CD14-positive monocyte (primary cell): ENCODE data around the gene CASS4. TPM values are rescaled to one million over a fixed set of nuclear protein-coding genes. Genes with fewer than 3 reads are reported as not detected.

Experiments
- DNase-seq, 3 donors: peaks; one replicate each; pipeline ENCODE4 v3.0.0-alpha.2; 2011 to 2022
- H2AFZ ChIP-seq: 2 replicates; pipeline ENCODE4 v1.6.0; 2012; ENCODE audit warnings: mild to moderate bottlenecking, low read depth, low read length, inconsistent platforms; ENCODE audit not compliant: insufficient read depth, poor library complexity, severe bottlenecking
- H3K27ac ChIP-seq, 2 donors: 1 replicate in 1 of 2; 2 replicates in 1 of 2; pipeline ENCODE4 v1.5.1; 2012 to 2013; ENCODE audit warnings: low read length in 2 of 2, control low read depth in 1 of 2, inconsistent platforms in 1 of 2, low read depth in 1 of 2, mild to moderate bottlenecking in 1 of 2
- H3K27me3 ChIP-seq, 2 donors: one replicate each; pipeline versions ENCODE4 v1.6.0 to v1.6.1; 2011 to 2013; ENCODE audit warnings: low read length in 2 of 2; ENCODE audit not compliant: control insufficient read depth in 2 of 2, insufficient read depth in 2 of 2
- H3K36me3 ChIP-seq, 2 donors: replicated peaks in 1 of 2; 1 replicate in 1 of 2; 2 replicates in 1 of 2; pipeline versions ENCODE4 v1.5.1 to v1.6.1; 2012 to 2013; ENCODE audit warnings: low read length in 2 of 2, control low read depth in 1 of 2, inconsistent platforms in 1 of 2, mild to moderate bottlenecking in 1 of 2; ENCODE audit not compliant: insufficient read depth in 2 of 2, control insufficient read depth in 1 of 2
- H3K4me1 ChIP-seq, 2 donors: 1 replicate in 1 of 2; 2 replicates in 1 of 2; pipeline versions ENCODE4 v1.5.1 to v1.6.1; 2012 to 2013; ENCODE audit warnings: low read length in 2 of 2, control low read depth in 1 of 2, inconsistent platforms in 1 of 2, mild to moderate bottlenecking in 1 of 2, moderate library complexity in 1 of 2; ENCODE audit not compliant: insufficient read depth in 2 of 2, control insufficient read depth in 1 of 2
- H3K4me2 ChIP-seq: replicated peaks from 2 replicates; pipeline ENCODE3; 2012; ENCODE audit warnings: low read length, moderate library complexity, mild to moderate bottlenecking; ENCODE audit not compliant: poor library complexity, severe bottlenecking; ENCODE audit errors: extremely low read depth
- H3K4me3 ChIP-seq, 3 experiments: fragments of 200-600 bp in 1 of 3; sonication (generic) in 1 of 3; replicated peaks in 1 of 3; 1 replicate in 2 of 3; 2 replicates in 1 of 3; pipeline ENCODE4 v1.5.1; 2011 to 2013; ENCODE audit warnings: low read length in 3 of 3, mild to moderate bottlenecking in 3 of 3, control low read depth in 2 of 3, low read depth in 2 of 3, inconsistent platforms in 1 of 3, moderate library complexity in 1 of 3
- H3K79me2 ChIP-seq: 2 replicates; pipeline ENCODE4 v1.6.0; 2012; ENCODE audit warnings: mild to moderate bottlenecking, control low read depth, inconsistent platforms, low read length, moderate library complexity; ENCODE audit not compliant: insufficient read depth
- H3K9ac ChIP-seq: 2 replicates; pipeline ENCODE4 v1.6.0; 2017; ENCODE audit warnings: low read length, mild to moderate bottlenecking; ENCODE audit not compliant: insufficient read depth, poor library complexity, severe bottlenecking
- H3K9me3 ChIP-seq, 2 donors: replicated peaks in 1 of 2; 1 replicate in 1 of 2; 2 replicates in 1 of 2; pipeline versions ENCODE4 v1.5.1 to v1.6.1; 2012 to 2013; ENCODE audit warnings: low read length in 2 of 2, control low read depth in 1 of 2; ENCODE audit not compliant: control insufficient read depth in 1 of 2, insufficient read depth in 1 of 2
- H4K20me1 ChIP-seq: 2 replicates; pipeline ENCODE4 v1.6.0; 2012; ENCODE audit warnings: mild to moderate bottlenecking, low read length, control low read depth, moderate library complexity; ENCODE audit not compliant: insufficient read depth
- H3K27ac Mint-ChIP-seq, 7 donors: one replicate each; pipeline ENCODE4 v1.8.0; 2020; ENCODE audit warnings: mild to moderate bottlenecking in 7 of 7, mixed read lengths in 7 of 7, moderate library complexity in 6 of 7, inconsistent platforms in 2 of 7
- H3K27me3 Mint-ChIP-seq, 3 donors: one replicate each; pipeline ENCODE4 v1.8.0; 2021 to 2022; ENCODE audit warnings: low read depth in 3 of 3, mild to moderate bottlenecking in 3 of 3, mixed read lengths in 3 of 3, moderate library complexity in 3 of 3, inconsistent platforms in 1 of 3
- H3K36me3 Mint-ChIP-seq, 2 donors: one replicate each; pipeline ENCODE4 v1.8.0; 2020; ENCODE audit warnings: mixed read lengths in 2 of 2, inconsistent platforms in 1 of 2, mild to moderate bottlenecking in 1 of 2
- H3K4me1 Mint-ChIP-seq: one replicate; pipeline ENCODE4 v1.8.0; 2020; ENCODE audit warnings: mild to moderate bottlenecking, mixed read lengths
- H3K4me3 Mint-ChIP-seq, 2 donors: one replicate each; pipeline ENCODE4 v1.8.0; 2020; ENCODE audit warnings: mild to moderate bottlenecking in 2 of 2, mixed read lengths in 2 of 2, moderate library complexity in 1 of 2
- H3K9me3 Mint-ChIP-seq, 7 donors: one replicate each; pipeline ENCODE4 v1.8.0; 2020 to 2022; ENCODE audit warnings: mixed read lengths in 7 of 7, mild to moderate bottlenecking in 6 of 7, moderate library complexity in 6 of 7, inconsistent platforms in 2 of 7
- WGBS: methylation state at CpG from one replicate; pipeline ENCODE4 v1.1.5; 2013; ENCODE audit warnings: missing lambda C conversion rate; ENCODE audit not compliant: insufficient coverage; 5-methylcytosine and 5-hydroxymethylcytosine counted together
- intact Hi-C, 2 donors: fragments of 100-400 bp; cut with micrococcal nuclease; formaldehyde crosslinking; loops; one replicate each; pipeline versions ENCODE4 v1.15.0 to v1.15.1; 2023
- polyA plus RNA-seq, 3 donors: library from polyadenylated mRNA; depleted of rRNA in 1 of 3; unstranded in 2 of 3; stranded (reverse) in 1 of 3; fragments of 300-500 nt in 2 of 3; fragments of >200 nt in 1 of 3; fragmentation: Illumina TruSeq in 2 of 3; gene quantifications; 1 replicate in 2 of 3; 2 replicates in 1 of 3; pipeline ENCODE4 v1.2.3, GENCODE V29; 2012 to 2021
- TF ChIP-seq, protein P1 (sequence below): fragments of 200-600 bp; IDR thresholded peaks from one replicate; pipeline ENCODE4 v1.8.0; 2022; ENCODE audit warnings: antibody characterized with exemption, mild to moderate bottlenecking

The CASS4 gene
- polyA plus RNA-seq, 3 donors, result 1.9 to 7.4 (median 6.1) TPM

DNA sequence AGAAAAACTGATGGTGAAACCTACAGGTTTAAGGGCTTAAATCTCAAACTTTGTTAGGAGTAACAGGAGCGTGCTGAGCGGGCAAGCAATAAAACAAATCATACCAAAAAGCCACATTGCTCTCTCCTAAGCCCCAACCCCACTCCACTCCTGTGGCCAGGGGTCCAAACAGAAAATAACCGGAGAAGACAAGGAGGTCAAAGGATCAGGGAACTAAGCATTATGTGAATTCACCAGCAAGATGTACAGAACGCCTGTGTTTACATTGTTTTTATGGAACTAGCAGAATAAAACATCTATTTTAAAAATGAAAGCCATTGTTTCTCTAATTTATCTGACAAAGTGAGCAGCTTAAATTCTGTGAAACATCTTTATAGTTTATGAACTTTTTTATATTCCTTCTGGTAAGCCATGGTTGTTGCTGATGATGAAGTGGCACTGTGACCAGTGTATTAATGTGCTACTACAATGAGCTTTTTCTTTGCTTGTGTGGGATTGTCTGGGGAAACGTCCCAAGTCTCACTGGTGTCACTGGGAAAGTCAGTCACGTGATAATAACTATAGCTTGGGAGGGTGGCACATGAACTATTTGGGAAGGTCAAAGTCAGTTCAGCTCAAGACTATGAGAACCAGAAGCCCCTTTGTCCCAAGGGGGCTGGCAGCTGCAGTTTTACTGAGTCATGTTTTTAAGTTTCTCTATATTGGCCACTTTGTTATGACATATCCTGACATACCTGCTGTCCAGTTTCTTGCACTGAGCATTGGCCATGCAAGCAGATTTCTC lies 43.5 kb upstream of the CASS4 start:
- TF ChIP-seq, protein P1, sequence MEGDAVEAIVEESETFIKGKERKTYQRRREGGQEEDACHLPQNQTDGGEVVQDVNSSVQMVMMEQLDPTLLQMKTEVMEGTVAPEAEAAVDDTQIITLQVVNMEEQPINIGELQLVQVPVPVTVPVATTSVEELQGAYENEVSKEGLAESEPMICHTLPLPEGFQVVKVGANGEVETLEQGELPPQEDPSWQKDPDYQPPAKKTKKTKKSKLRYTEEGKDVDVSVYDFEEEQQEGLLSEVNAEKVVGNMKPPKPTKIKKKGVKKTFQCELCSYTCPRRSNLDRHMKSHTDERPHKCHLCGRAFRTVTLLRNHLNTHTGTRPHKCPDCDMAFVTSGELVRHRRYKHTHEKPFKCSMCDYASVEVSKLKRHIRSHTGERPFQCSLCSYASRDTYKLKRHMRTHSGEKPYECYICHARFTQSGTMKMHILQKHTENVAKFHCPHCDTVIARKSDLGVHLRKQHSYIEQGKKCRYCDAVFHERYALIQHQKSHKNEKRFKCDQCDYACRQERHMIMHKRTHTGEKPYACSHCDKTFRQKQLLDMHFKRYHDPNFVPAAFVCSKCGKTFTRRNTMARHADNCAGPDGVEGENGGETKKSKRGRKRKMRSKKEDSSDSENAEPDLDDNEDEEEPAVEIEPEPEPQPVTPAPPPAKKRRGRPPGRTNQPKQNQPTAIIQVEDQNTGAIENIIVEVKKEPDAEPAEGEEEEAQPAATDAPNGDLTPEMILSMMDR, result no peak
- no peaks in the 10 kb centered on the region for H3K9me3 ChIP-seq
- Mint-ChIP-seq H3K36me3 (peaks cover 58 to 80% of the 10 kb centered on the region in 2 donors), H3K4me3 (no peak overlapping the region), H3K27ac (peak overlapping the region in 3 of 7 donors; percentile 16 to 73 (median 22)), H3K27me3 (no peaks in the 10 kb centered on the region), H3K9me3 (no peaks in the 10 kb centered on the region), H3K4me1 (peaks cover 6% of the 10 kb centered on the region)
- no peak overlapping the region for H3K4me3 ChIP-seq
- H3K4me2 ChIP-seq, result no peak overlapping the region
- peaks cover 2% of the 10 kb centered on the region in 2 donors for H3K4me1 ChIP-seq
- WGBS, result 100% methylated on average over 2 of the region's 6 CpGs
- no peak overlapping the region for H2AFZ ChIP-seq
- H3K36me3 ChIP-seq, result peaks cover 38 to 80% of the 10 kb centered on the region in 2 donors
- DNase-seq, result no peak
- no peaks in the 10 kb centered on the region for H3K27me3 ChIP-seq
- intact Hi-C loops, result no loop called here
- H4K20me1 ChIP-seq, result no peaks in the 10 kb centered on the region
- peaks cover 22% of the 10 kb centered on the region for H3K79me2 ChIP-seq
- H3K27ac ChIP-seq, result no peak overlapping the region
- no peak overlapping the region for H3K9ac ChIP-seq

- H3K4me1 ChIP-seq, result peaks cover 5 to 9% of the 10 kb centered on the region in 2 donors
- peaks cover 25% of the 10 kb centered on the region for H3K79me2 ChIP-seq
- intact Hi-C loops, result no loop called here
- H3K9ac ChIP-seq, result no peak overlapping the region
- TF ChIP-seq, protein P1, result no peak
- H3K36me3 ChIP-seq, result peaks cover 38 to 80% of the 10 kb centered on the region in 2 donors
- H3K4me1 Mint-ChIP-seq, result peaks cover 9% of the 10 kb centered on the region
- H3K27ac Mint-ChIP-seq, result peak overlapping the region in 3 of 7 donors; percentile 16 to 57 (median 45)
- no peak overlapping the region for H3K4me2 ChIP-seq
- no peak for DNase-seq
- no peaks in the 10 kb centered on the region for H3K27me3 Mint-ChIP-seq
- no CpG with 5 or more reads among the region's 4 CpGs for WGBS
- H3K27ac ChIP-seq, result no peak overlapping the region
- H3K4me3 Mint-ChIP-seq, result no peak overlapping the region
- no peaks in the 10 kb centered on the region for H3K27me3 ChIP-seq
- no peaks in the 10 kb centered on the region for H3K9me3 ChIP-seq
- H3K36me3 Mint-ChIP-seq, result peaks cover 58 to 80% of the 10 kb centered on the region in 2 donors
- H3K4me3 ChIP-seq, result no peak overlapping the region
- H2AFZ ChIP-seq, result no peak overlapping the region
- H3K9me3 Mint-ChIP-seq, result no peaks in the 10 kb centered on the region
- H4K20me1 ChIP-seq, result no peaks in the 10 kb centered on the region
Observed at GRCh38 chr20:56369179-56369578, 42.9 kb upstream of the CASS4 start.
